Gastrocnemius medialis (tissue), 4 donors: ENCODE results near the gene CHCHD6.

Experiments
- POLR2A ChIP-seq, 2 donors: fragments of 450-650 bp; IDR thresholded peaks; one replicate each; pipeline ENCODE4 v1.6.1; 2017; ENCODE audit warnings: antibody characterized with exemption in 2 of 2, mild to moderate bottlenecking in 2 of 2, moderate library complexity in 2 of 2
- TF ChIP-seq, protein P1 (sequence below), 5 experiments: fragments of 450-650 bp in 3 of 5; fragments of 200-600 bp in 2 of 5; sonication (generic) in 2 of 5; IDR thresholded peaks in 4 of 5; conservative IDR thresholded peaks in 1 of 5; 1 replicate in 4 of 5; 2 replicates in 1 of 5; pipeline ENCODE4 v1.5.1; 2016 to 2019; ENCODE audit warnings: antibody characterized with exemption in 5 of 5, mild to moderate bottlenecking in 3 of 5, moderate library complexity in 3 of 5

DNA sequence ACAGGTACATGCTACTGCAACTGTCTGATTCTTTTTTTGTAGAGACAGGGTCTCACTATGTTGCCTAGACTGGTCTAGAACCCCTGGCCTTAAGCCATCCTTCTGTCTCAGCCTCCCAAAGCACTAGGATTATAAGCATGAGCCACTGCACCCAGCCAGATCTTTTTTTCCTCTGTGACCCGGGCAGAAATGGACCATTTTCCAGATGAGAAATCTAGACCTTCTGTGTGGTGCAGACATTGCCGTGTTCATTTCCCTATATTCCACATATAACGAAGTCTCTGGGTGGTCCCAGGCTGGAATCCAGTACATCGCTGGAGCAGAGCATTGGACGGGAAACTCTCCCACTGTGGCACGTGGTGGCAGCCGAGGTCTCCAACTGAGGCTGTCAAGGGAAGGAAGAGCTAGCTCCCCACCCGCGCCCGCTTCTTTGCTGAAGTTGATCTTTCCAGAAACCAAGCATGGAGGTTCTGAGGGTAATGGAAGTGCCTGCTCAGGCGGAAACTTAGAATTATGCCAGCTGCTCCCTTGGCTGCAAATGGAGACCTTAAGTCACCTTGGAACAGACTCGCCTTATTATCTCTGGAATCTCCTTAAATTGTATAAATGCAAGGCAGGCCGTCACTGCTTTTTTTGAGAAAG is 26.1 kb upstream of the CHCHD6 start:
- TF ChIP-seq, protein P1, sequence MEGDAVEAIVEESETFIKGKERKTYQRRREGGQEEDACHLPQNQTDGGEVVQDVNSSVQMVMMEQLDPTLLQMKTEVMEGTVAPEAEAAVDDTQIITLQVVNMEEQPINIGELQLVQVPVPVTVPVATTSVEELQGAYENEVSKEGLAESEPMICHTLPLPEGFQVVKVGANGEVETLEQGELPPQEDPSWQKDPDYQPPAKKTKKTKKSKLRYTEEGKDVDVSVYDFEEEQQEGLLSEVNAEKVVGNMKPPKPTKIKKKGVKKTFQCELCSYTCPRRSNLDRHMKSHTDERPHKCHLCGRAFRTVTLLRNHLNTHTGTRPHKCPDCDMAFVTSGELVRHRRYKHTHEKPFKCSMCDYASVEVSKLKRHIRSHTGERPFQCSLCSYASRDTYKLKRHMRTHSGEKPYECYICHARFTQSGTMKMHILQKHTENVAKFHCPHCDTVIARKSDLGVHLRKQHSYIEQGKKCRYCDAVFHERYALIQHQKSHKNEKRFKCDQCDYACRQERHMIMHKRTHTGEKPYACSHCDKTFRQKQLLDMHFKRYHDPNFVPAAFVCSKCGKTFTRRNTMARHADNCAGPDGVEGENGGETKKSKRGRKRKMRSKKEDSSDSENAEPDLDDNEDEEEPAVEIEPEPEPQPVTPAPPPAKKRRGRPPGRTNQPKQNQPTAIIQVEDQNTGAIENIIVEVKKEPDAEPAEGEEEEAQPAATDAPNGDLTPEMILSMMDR (IDR thresholded peaks at IDR 0.05 in 4 of 5, conservative IDR thresholded peaks at IDR 0.05 in 1 of 5), result no peak
- TF ChIP-seq POLR2A (IDR thresholded peaks at IDR 0.05), result no peak
